ENCODE measurements around the gene ZNF804A.

GRCh38 chr2:184783576-184783975, 185.2 kb downstream of the ZNF804A start:
- TF ChIP-seq YY1 (IDR thresholded peaks at IDR 0.05; ENCODE audit: low read depth, low read length) (no peak), NRF1 (IDR thresholded peaks at IDR 0.05; ENCODE audit: low read depth, low read length) (no peak), RAD21 (IDR thresholded peaks at IDR 0.05 in 1 of 2, conservative IDR thresholded peaks at IDR 0.05 in 1 of 2; ENCODE audit: low read depth in 2 of 2, low read length in 2 of 2) (no peak), POLR2A (IDR thresholded peaks at IDR 0.05; ENCODE audit: control extremely low read depth in 1 of 2, low read depth in 2 of 2, low read length in 2 of 2) (no peak), BACH1 (IDR thresholded peaks at IDR 0.05; ENCODE audit: low read length) (no peak)

Measured in H1 (cell line).